DMS114 treated with DMSO at 0.1 percent for 48 hours (cell line): ENCODE data around the gene TMEM120B.
"Not testable (repeated sequence)": the region's sequence is repeated elsewhere in the genome, so short reads cannot be mapped to it uniquely, and the experiment has no call there.

Source experiments
- DNase-seq: peaks from one replicate; lab custom pipeline; 2025; ENCODE audit not compliant: unreplicated experiment; lab: John Stamatoyannopoulos, UW

TMEM120B gene

GRCh38 chr12:121709064-121709424 lies 3.5 kb upstream of the TMEM120B start:
- not testable (repeated sequence) for DNase-seq

- DNase-seq = no peak
Observed at GRCh38 chr12:121709478-121709961, 3.0 kb upstream of the TMEM120B start.

GRCh38 chr12:121711361-121712189 lies 977 bp upstream of the TMEM120B start:
- DNase-seq = no peak

GRCh38 chr12:121712190-121712460 lies 427 bp upstream of the TMEM120B start:
- DNase-seq = no peak

- DNase-seq = no peak
Observed at GRCh38 chr12:121713257-121713777, 765 bp downstream of the TMEM120B start.

- no peak for DNase-seq
Observed at GRCh38 chr12:121713793-121714192, 1.2 kb downstream of the TMEM120B start.

- DNase-seq = not testable (repeated sequence)
Observed at GRCh38 chr12:121715055-121715454, 2.5 kb downstream of the TMEM120B start.

- DNase-seq = no peak
Observed at GRCh38 chr12:121715862-121716435, 3.4 kb downstream of the TMEM120B start.

- DNase-seq = no peak
Observed at GRCh38 chr12:121717041-121717699, 4.6 kb downstream of the TMEM120B start.

- no peak for DNase-seq
Observed at GRCh38 chr12:121718653-121719239, 6.2 kb downstream of the TMEM120B start.

GRCh38 chr12:121719926-121720414 lies 7.4 kb downstream of the TMEM120B start:
- DNase-seq = no peak

- DNase-seq = no peak
Observed at GRCh38 chr12:121720762-121721161, 8.2 kb downstream of the TMEM120B start.

- DNase-seq = no peak
Observed at GRCh38 chr12:121722511-121722910, 10.0 kb downstream of the TMEM120B start.

GRCh38 chr12:121723200-121723599 lies 10.6 kb downstream of the TMEM120B start:
- DNase-seq = no peak

- DNase-seq = no peak
Observed at GRCh38 chr12:121724925-121725324, 12.4 kb downstream of the TMEM120B start.

GRCh38 chr12:121725423-121725822 lies 12.9 kb downstream of the TMEM120B start:
- DNase-seq = no peak

- DNase-seq = no peak
Observed at GRCh38 chr12:121729021-121729420, 16.5 kb downstream of the TMEM120B start.

GRCh38 chr12:121731473-121731872 lies 18.9 kb downstream of the TMEM120B start:
- no peak for DNase-seq

GRCh38 chr12:121733849-121734248 lies 21.3 kb downstream of the TMEM120B start:
- no peak for DNase-seq

GRCh38 chr12:121738340-121738858 lies 25.8 kb downstream of the TMEM120B start:
- DNase-seq = no peak

- DNase-seq = no peak
Observed at GRCh38 chr12:121740847-121741246, 28.3 kb downstream of the TMEM120B start.
